Endometrial microvascular endothelial cells (primary cell): ENCODE measurements around the gene SLC24A3. TPM values are rescaled to one million over a fixed set of nuclear protein-coding genes. Genes with fewer than 3 reads are reported as not detected.

ENCODE experiments used
- in situ Hi-C: cut with HindIII; loops from 2 replicates; pipeline ENCODE4 v1.10.0; 2017; ENCODE audit warnings: low sequenced_read_pairs, low pct_unique_long_range_greater_than_20kb; ENCODE audit errors: inconsistent ontology term
- total RNA-seq: library from RNA; depleted of rRNA; stranded (reverse); fragments of >200 nt; gene quantifications from one replicate; pipeline ENCODE4 v1.2.3, GENCODE V29; 2015; ENCODE audit errors: inconsistent ontology term

The SLC24A3 gene
- total RNA-seq, 1 donor from 2014 or later = not detected

GRCh38 chr20:19582782-19583181 lies 370.3 kb downstream of the SLC24A3 start:
- in situ Hi-C loops = no loop called here

- in situ Hi-C loops = no loop called here
Observed at GRCh38 chr20:19583532-19584175, 371.2 kb downstream of the SLC24A3 start.

GRCh38 chr20:19588241-19588640 lies 375.8 kb downstream of the SLC24A3 start:
- in situ Hi-C loops = no loop called here

- in situ Hi-C loops = no loop called here
Observed at GRCh38 chr20:19588732-19589131, 376.3 kb downstream of the SLC24A3 start.

- in situ Hi-C loops = no loop called here
Observed at GRCh38 chr20:19589787-19590362, 377.4 kb downstream of the SLC24A3 start.

- in situ Hi-C loops = no loop called here
Observed at GRCh38 chr20:19590382-19590781, 377.9 kb downstream of the SLC24A3 start.

GRCh38 chr20:19593762-19594161 lies 381.3 kb downstream of the SLC24A3 start:
- in situ Hi-C loops = no loop called here

GRCh38 chr20:19594896-19595295 lies 382.5 kb downstream of the SLC24A3 start:
- in situ Hi-C loops = no loop called here

GRCh38 chr20:19598117-19598850 lies 385.8 kb downstream of the SLC24A3 start:
- in situ Hi-C loops = no loop called here

GRCh38 chr20:19599200-19599599 lies 386.8 kb downstream of the SLC24A3 start:
- in situ Hi-C loops = no loop called here

GRCh38 chr20:19600042-19600441 lies 387.6 kb downstream of the SLC24A3 start:
- in situ Hi-C loops = no loop called here

GRCh38 chr20:19601126-19601810 lies 388.8 kb downstream of the SLC24A3 start:
- in situ Hi-C loops = no loop called here

GRCh38 chr20:19602675-19603375 lies 390.4 kb downstream of the SLC24A3 start:
- in situ Hi-C loops = no loop called here

GRCh38 chr20:19603376-19603750 lies 390.9 kb downstream of the SLC24A3 start:
- in situ Hi-C loops = no loop called here

- in situ Hi-C loops = no loop called here
Observed at GRCh38 chr20:19605786-19606485, 393.5 kb downstream of the SLC24A3 start.

- in situ Hi-C loops = no loop called here
Observed at GRCh38 chr20:19609642-19610223, 397.3 kb downstream of the SLC24A3 start.

- in situ Hi-C loops = no loop called here
Observed at GRCh38 chr20:19615629-19616028, 403.2 kb downstream of the SLC24A3 start.

GRCh38 chr20:19616081-19616480 lies 403.6 kb downstream of the SLC24A3 start:
- in situ Hi-C loops = no loop called here
